Thymus (tissue), 11 donors: ENCODE data around the gene JAK1. TPM values are rescaled to one million over a fixed set of nuclear protein-coding genes. Genes with fewer than 3 reads are reported as not detected.
"Not testable (repeated sequence)": the region's sequence is repeated elsewhere in the genome, so short reads cannot be mapped to it uniquely, and the experiment has no call there.

Source experiments
- DNase-seq, 9 donors: peaks; one replicate each; pipeline ENCODE4 v3.0.0-alpha.2; 2013; ENCODE audit warnings: low spot score in 9 of 9, low read depth in 6 of 9, missing footprints in 1 of 9
- H3K27ac ChIP-seq, 2 donors: one replicate each; pipeline ENCODE4 v1.5.1; 2013; ENCODE audit warnings: control low read depth in 1 of 2, low read depth in 1 of 2, low read length in 1 of 2, mild to moderate bottlenecking in 1 of 2, moderate library complexity in 1 of 2
- H3K27me3 ChIP-seq, 2 donors: one replicate each; pipeline ENCODE4 v1.5.1; 2013; ENCODE audit warnings: low read length in 1 of 2; ENCODE audit not compliant: control insufficient read depth in 2 of 2, insufficient read depth in 1 of 2
- H3K36me3 ChIP-seq, 2 donors: one replicate each; pipeline ENCODE4 v1.5.1; 2013; ENCODE audit warnings: low read length in 1 of 2, mild to moderate bottlenecking in 1 of 2, moderate library complexity in 1 of 2; ENCODE audit not compliant: control insufficient read depth in 2 of 2, insufficient read depth in 2 of 2
- H3K4me1 ChIP-seq, 2 donors: one replicate each; pipeline ENCODE4 v1.5.1; 2013; ENCODE audit warnings: low read length in 2 of 2; ENCODE audit not compliant: control insufficient read depth in 2 of 2, insufficient read depth in 2 of 2
- H3K4me3 ChIP-seq, 2 donors: one replicate each; pipeline ENCODE4 v1.5.1; 2013; ENCODE audit warnings: low read length in 2 of 2, control low read depth in 1 of 2, mild to moderate bottlenecking in 1 of 2
- H3K9me3 ChIP-seq, 2 donors: one replicate each; pipeline ENCODE4 v1.5.1; 2013; ENCODE audit warnings: low read length in 1 of 2, mild to moderate bottlenecking in 1 of 2; ENCODE audit not compliant: control insufficient read depth in 2 of 2, insufficient read depth in 1 of 2
- whole genome bisulfite sequencing: extraction: QIAGEN DNeasy Blood & Tissue Kit; methylation state at CpG from one replicate; pipeline ENCODE4 v1.1.7; 2013; 5-methylcytosine and 5-hydroxymethylcytosine counted together
- polyA plus RNA-seq: library from polyadenylated mRNA; stranded (reverse); fragments of 200-250 nt; gene quantifications from one replicate; pipeline ENCODE4 v1.2.3, GENCODE V29; 2013
- total RNA-seq: library from RNA; stranded (reverse); fragments of 120-200 nt; gene quantifications from one replicate; pipeline ENCODE4 v1.2.4, GENCODE V29; 2013
- donor health status: healthy.

JAK1 gene
- total and polyA plus RNA-seq, 2 donors: 97.4 to 101 TPM

GRCh38 chr1:64823691-64824476 lies 142.5 kb downstream of the JAK1 start:
- H3K9me3 ChIP-seq: no peaks in the 10 kb centered on the region
- no peaks in the 10 kb centered on the region for H3K27me3 ChIP-seq
- whole genome bisulfite sequencing: 80% methylated on average over 11 of the region's 11 CpGs
- H3K36me3 ChIP-seq: no peaks in the 10 kb centered on the region
- DNase-seq: peak; percentile 23 to 84 (median 67)
- H3K4me3 ChIP-seq: no peak overlapping the region
- no peak overlapping the region for H3K27ac ChIP-seq
- peaks cover 0 to under 1% of the 10 kb centered on the region in 2 donors for H3K4me1 ChIP-seq

- H3K27ac ChIP-seq: no peak overlapping the region
- no peaks in the 10 kb centered on the region for H3K27me3 ChIP-seq
- H3K4me1 ChIP-seq: no peaks in the 10 kb centered on the region
- DNase-seq: no peak
- H3K9me3 ChIP-seq: no peaks in the 10 kb centered on the region
- H3K4me3 ChIP-seq: no peak overlapping the region
- no peaks in the 10 kb centered on the region for H3K36me3 ChIP-seq
- 92% methylated on average over 1 of the region's 1 CpG for WGBS
Observed at GRCh38 chr1:64822621-64823020, 143.7 kb downstream of the JAK1 start.

GRCh38 chr1:64820572-64820971 lies 145.8 kb downstream of the JAK1 start:
- H3K4me1 ChIP-seq, H3K9me3 ChIP-seq, H3K4me3 ChIP-seq, H3K27me3 ChIP-seq, H3K27ac ChIP-seq, H3K36me3 ChIP-seq, DNase-seq: not testable (repeated sequence)
- 97% methylated on average over 3 of the region's 3 CpGs for WGBS

- not testable (repeated sequence) for H3K9me3 ChIP-seq, H3K4me3 ChIP-seq, H3K4me1 ChIP-seq, DNase-seq, H3K27ac ChIP-seq, H3K36me3 ChIP-seq, H3K27me3 ChIP-seq
- WGBS: 97% methylated on average over 5 of the region's 5 CpGs
Observed at GRCh38 chr1:64817364-64817763, 149.0 kb downstream of the JAK1 start.

- Histone ChIP-seq H3K27me3 (no peaks in the 10 kb centered on the region), H3K4me3 (no peak overlapping the region), H3K27ac (no peak overlapping the region), H3K9me3 (no peaks in the 10 kb centered on the region), H3K36me3 (peaks cover 0 to 4% of the 10 kb centered on the region in 2 donors), H3K4me1 (no peaks in the 10 kb centered on the region)
- 100% methylated on average over 1 of the region's 1 CpG for WGBS
- DNase-seq: no peak
Observed at GRCh38 chr1:64814427-64814826, 151.9 kb downstream of the JAK1 start.

- peaks cover 0 to 4% of the 10 kb centered on the region in 2 donors for H3K36me3 ChIP-seq
- H3K27ac ChIP-seq: no peak overlapping the region
- no peaks in the 10 kb centered on the region for H3K4me1 ChIP-seq
- H3K4me3 ChIP-seq: no peak overlapping the region
- DNase-seq: no peak
- WGBS: 96% methylated on average over 6 of the region's 6 CpGs
- H3K27me3 ChIP-seq: no peaks in the 10 kb centered on the region
- H3K9me3 ChIP-seq: no peaks in the 10 kb centered on the region
Observed at GRCh38 chr1:64811131-64811530, 155.2 kb downstream of the JAK1 start.

- H3K36me3 ChIP-seq: peaks cover 0 to 2% of the 10 kb centered on the region in 2 donors
- no peaks in the 10 kb centered on the region for H3K9me3 ChIP-seq
- H3K27ac ChIP-seq: no peak overlapping the region
- WGBS: 100% methylated on average over 1 of the region's 1 CpG
- DNase-seq: no peak
- no peak overlapping the region for H3K4me3 ChIP-seq
- no peaks in the 10 kb centered on the region for H3K27me3 ChIP-seq
- no peaks in the 10 kb centered on the region for H3K4me1 ChIP-seq
Observed at GRCh38 chr1:64810001-64810400, 156.3 kb downstream of the JAK1 start.

- no peak for DNase-seq
- no peak overlapping the region for H3K4me3 ChIP-seq
- H3K36me3 ChIP-seq: no peaks in the 10 kb centered on the region
- no peaks in the 10 kb centered on the region for H3K9me3 ChIP-seq
- no peaks in the 10 kb centered on the region for H3K27me3 ChIP-seq
- H3K4me1 ChIP-seq: no peaks in the 10 kb centered on the region
- no peak overlapping the region for H3K27ac ChIP-seq
Observed at GRCh38 chr1:64809309-64809708, 157.0 kb downstream of the JAK1 start.

GRCh38 chr1:64801851-64802523 lies 164.4 kb downstream of the JAK1 start:
- no peaks in the 10 kb centered on the region for H3K27me3 ChIP-seq
- 97% methylated on average over 6 of the region's 6 CpGs for WGBS
- no peak overlapping the region for H3K4me3 ChIP-seq
- no peaks in the 10 kb centered on the region for H3K36me3 ChIP-seq
- H3K4me1 ChIP-seq: no peaks in the 10 kb centered on the region
- DNase-seq: no peak
- H3K27ac ChIP-seq: no peak overlapping the region
- no peaks in the 10 kb centered on the region for H3K9me3 ChIP-seq
